Neutrophil (primary cell): ENCODE measurements around the gene RAB23.

Experiments used
- H3K27ac ChIP-seq: fragments of 200-600 bp; sonication (generic); 2 replicates; pipeline ENCODE4 v1.5.1; 2016; ENCODE audit warnings: mild to moderate bottlenecking, moderate library complexity
- H3K27me3 ChIP-seq: fragments of 200-600 bp; sonication (generic); 2 replicates; pipeline ENCODE4 v1.6.0; 2016; ENCODE audit warnings: mild to moderate bottlenecking
- H3K36me3 ChIP-seq: fragments of 200-600 bp; sonication (generic); 2 replicates; pipeline ENCODE4 v1.5.1; 2017
- H3K4me1 ChIP-seq, 2 experiments: fragments of 200-600 bp in 1 of 2; sonication (generic) in 1 of 2; 1 replicate in 1 of 2; 2 replicates in 1 of 2; pipeline versions ENCODE4 v1.5.1 to v1.6.1; 2013 to 2016; ENCODE audit warnings: low read depth in 1 of 2, low read length in 1 of 2, mild to moderate bottlenecking in 1 of 2, moderate library complexity in 1 of 2; ENCODE audit not compliant: control insufficient read depth in 1 of 2, insufficient read depth in 1 of 2
- H3K4me3 ChIP-seq, 2 experiments: fragments of 200-600 bp in 1 of 2; sonication (generic) in 1 of 2; 1 replicate in 1 of 2; 2 replicates in 1 of 2; pipeline ENCODE4 v1.5.1; 2013 to 2016; ENCODE audit warnings: low read depth in 1 of 2, low read length in 1 of 2, mild to moderate bottlenecking in 1 of 2, moderate library complexity in 1 of 2
- H3K9me3 ChIP-seq: fragments of 200-600 bp; sonication (generic); 2 replicates; pipeline ENCODE4 v1.5.1; 2016
- CTCF ChIP-seq: fragments of 200-600 bp; sonication (generic); IDR thresholded peaks from 2 replicates; pipeline ENCODE4 v1.5.1; 2016; ENCODE audit warnings: antibody characterized with exemption

RAB23 gene

GRCh38 chr6:57182017-57182432 lies 40.1 kb downstream of the RAB23 start:
- Histone ChIP-seq H3K4me1 (no peaks in the 10 kb centered on the region), H3K9me3 (no peaks in the 10 kb centered on the region), H3K36me3 (no peaks in the 10 kb centered on the region), H3K4me3 (no peak overlapping the region), H3K27me3 (no peaks in the 10 kb centered on the region), H3K27ac (no peak overlapping the region)
- no peak for TF ChIP-seq CTCF

GRCh38 chr6:57180596-57180995 lies 41.5 kb downstream of the RAB23 start:
- no peaks in the 10 kb centered on the region for H3K9me3 ChIP-seq
- no peaks in the 10 kb centered on the region for H3K27me3 ChIP-seq
- TF ChIP-seq CTCF = no peak
- H3K4me3 ChIP-seq = no peak overlapping the region
- H3K36me3 ChIP-seq = no peaks in the 10 kb centered on the region
- no peaks in the 10 kb centered on the region for H3K4me1 ChIP-seq
- no peak overlapping the region for H3K27ac ChIP-seq

GRCh38 chr6:57177545-57178265 lies 44.4 kb downstream of the RAB23 start:
- Histone ChIP-seq H3K36me3 (no peaks in the 10 kb centered on the region), H3K27ac (no peak overlapping the region), H3K9me3 (no peaks in the 10 kb centered on the region), H3K27me3 (peaks cover 16% of the 10 kb centered on the region), H3K4me1 (peaks cover 8 to 12% of the 10 kb centered on the region in 2 experiments), H3K4me3 (no peak overlapping the region)
- TF ChIP-seq CTCF = no peak

- Histone ChIP-seq H3K9me3 (no peaks in the 10 kb centered on the region), H3K4me3 (no peak overlapping the region), H3K27ac (no peak overlapping the region)
These were observed 47.6 kb downstream of the RAB23 start for GRCh38 chr6:57174511-57174907.

GRCh38 chr6:57173886-57174510 lies 48.1 kb downstream of the RAB23 start:
- peaks cover 15 to 20% of the 10 kb centered on the region in 2 experiments for H3K4me1 ChIP-seq
- no peaks in the 10 kb centered on the region for H3K36me3 ChIP-seq
- no peak overlapping the region for H3K27ac ChIP-seq

More at GRCh38 chr6:57174511-57174907, 47.6 kb downstream of the RAB23 start:
- Histone ChIP-seq H3K4me1 (peaks cover 15 to 20% of the 10 kb centered on the region in 2 experiments), H3K36me3 (no peaks in the 10 kb centered on the region), H3K27me3 (peaks cover 28% of the 10 kb centered on the region)
- no peak for TF ChIP-seq CTCF

More at GRCh38 chr6:57173886-57174510, 48.1 kb downstream of the RAB23 start:
- no peak for TF ChIP-seq CTCF
- H3K4me3 ChIP-seq = no peak overlapping the region
- H3K9me3 ChIP-seq = no peaks in the 10 kb centered on the region
- H3K27me3 ChIP-seq = peaks cover 28% of the 10 kb centered on the region
